Uterus (tissue), 2 donors: ENCODE data around the gene SPSB3.

Experiments
- CTCF ChIP-seq, 4 experiments: fragments of 200-600 bp in 2 of 4; fragments of 450-650 bp in 2 of 4; sonication (generic) in 2 of 4; IDR thresholded peaks; one replicate each; pipeline ENCODE4 v1.5.1; 2016 to 2019; ENCODE audit warnings: antibody characterized with exemption in 4 of 4, mild to moderate bottlenecking in 2 of 4, moderate library complexity in 1 of 4
- POLR2A ChIP-seq, 2 donors: fragments of 450-650 bp; IDR thresholded peaks; one replicate each; pipeline ENCODE4 v1.6.1; 2016; ENCODE audit warnings: antibody characterized with exemption in 2 of 2, mild to moderate bottlenecking in 1 of 2, moderate library complexity in 1 of 2

- TF ChIP-seq CTCF (IDR thresholded peaks at IDR 0.05) = no peak
- no peak for TF ChIP-seq POLR2A (IDR thresholded peaks at IDR 0.05)
These were observed 47.6 kb downstream of the SPSB3 start for GRCh38 chr16:1734816-1735215.
